Putamen (tissue), 1 donor: Measurements from ENCODE around the gene OSBPL3.

Source experiments
- DNase-seq: peaks from one replicate; pipeline ENCODE4 v3.0.0-alpha.2; 2016; ENCODE audit warnings: low spot score

Gene OSBPL3

DNA sequence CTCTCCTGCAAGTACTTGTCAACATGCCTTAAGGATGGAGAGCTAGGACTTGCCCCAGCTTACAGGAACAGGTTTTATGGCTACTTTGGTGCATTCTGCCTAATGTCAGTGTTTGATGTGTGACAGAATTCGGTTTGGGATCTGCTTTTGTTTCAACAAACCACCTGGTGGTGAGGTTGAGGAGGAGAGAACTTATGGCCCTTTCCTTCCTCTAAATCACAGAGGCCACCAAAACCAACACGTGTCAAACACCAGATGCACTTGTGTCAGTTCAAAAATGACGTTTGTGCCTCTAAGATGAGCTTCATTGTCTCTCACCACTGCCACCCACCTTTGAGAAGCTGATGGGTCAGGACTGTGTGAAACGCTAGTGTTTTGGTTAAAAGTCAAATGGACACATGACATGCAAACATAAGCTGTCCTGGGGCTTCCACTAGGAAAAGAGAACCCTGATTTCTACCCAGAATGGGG is 83.9 kb downstream of the OSBPL3 start:
- DNase-seq, result no peak

DNA sequence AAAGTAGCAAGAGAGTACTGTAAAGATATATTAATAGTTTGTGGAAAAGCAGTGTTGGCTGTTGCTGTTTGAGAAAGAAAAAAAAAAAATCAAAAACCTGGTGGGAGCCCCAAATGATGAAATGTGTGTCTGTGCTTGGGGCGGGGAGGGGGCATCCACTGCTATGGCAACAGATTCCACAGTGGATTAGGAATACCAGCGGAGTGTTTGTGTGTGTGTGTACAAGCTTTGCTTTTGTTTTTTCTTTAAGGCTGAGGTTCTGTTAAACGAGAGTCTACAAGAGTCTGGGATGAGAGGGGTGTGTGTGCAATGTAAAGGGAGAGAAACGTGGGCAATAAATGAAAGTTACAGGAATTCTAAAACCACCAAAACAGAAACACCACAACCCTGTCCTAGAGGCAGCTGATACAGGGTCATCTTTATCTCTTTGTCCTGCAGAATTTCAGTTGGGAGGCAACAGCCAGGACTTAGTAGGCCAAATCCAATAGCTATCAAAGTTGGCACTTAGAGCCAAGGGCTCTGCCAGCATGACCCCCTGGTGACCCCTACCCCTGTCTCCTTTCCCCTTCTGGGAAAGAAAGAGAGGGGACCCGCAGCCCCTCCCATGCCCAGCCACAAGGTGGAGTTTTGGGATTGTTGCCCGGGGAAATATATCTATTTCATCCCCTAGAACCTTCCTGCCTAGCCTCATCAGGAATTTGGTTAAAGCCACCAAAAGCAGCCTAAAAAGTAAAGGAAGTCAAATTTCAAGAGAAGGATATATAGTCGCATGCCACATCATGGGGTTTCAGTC is 85.4 kb downstream of the OSBPL3 start:
- DNase-seq, result no peak

DNA sequence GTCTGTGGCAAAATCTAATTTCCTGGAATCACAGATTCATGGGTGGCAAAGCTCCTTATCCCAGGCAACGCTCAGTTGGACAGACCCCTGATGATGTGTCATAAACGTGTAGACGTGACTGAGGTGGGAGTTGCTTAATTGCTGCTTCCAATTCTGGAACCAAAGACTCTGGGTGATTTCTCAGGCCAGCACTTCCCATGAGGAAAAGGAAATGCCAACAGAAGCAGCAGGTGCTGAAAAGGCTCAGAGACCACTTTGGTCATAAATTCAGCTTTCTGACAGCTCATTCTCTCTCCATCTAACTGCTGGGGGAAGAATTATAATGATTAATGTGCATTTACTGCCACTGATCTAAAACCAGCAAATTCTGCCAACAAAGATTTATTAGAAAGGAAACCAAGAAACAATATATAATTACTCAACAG is 88.7 kb downstream of the OSBPL3 start:
- DNase-seq, result no peak

DNA sequence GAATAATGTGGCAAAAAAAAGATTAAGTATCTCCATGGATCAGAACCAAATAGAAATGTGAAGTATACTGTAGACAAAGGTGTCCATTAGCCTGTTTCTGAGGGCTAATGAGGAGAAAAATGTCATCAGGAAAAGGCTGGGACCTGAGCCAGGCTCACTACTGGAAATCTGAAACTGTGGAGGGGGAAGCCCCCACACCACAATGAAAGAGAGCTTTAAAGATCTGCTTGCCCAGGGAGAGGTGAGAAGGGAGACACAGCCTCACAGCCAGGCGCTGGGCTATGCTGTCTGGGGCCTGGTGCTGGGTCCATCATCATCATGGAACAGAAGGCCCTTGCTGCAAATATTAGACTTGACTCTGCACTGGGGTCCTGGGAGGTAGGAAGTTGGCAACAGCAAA is 90.4 kb downstream of the OSBPL3 start:
- no peak for DNase-seq

DNA sequence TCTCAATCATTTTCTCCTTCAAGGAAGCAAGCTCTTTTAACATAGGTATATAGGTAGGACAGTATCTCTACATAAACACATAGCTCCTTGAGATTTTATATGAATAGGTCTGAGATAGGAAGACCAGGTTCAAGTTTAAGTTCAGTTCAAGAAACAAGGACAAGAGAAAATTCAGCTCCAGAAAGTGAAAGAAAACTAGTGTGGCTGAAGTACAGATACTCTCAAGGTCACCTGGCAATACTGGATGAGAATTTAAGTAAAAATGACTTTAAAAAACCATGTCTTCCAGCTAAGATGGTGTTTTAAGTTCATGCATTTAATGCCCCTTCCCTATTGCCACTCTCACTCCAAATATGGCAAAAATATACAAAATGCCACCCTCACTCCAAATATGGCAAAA is 91.3 kb downstream of the OSBPL3 start:
- DNase-seq, result no peak

DNA sequence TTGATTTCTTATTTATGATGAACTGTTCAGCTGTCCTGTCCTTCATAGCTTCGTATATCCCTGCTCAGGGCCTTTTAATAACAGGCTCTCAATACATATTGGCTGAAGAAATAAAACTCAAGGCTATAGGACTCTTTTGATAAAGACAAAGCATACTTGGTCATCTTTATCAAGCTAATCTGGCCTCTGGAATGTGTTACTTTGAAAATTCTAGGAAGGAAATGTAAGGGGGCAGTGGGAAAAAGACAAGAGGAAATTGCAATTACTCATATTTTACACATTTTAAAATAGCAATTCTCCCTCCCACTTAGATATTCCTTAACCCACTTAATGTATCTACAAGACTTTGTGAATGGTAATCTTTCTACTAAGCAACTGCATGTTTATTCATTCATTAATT is 94.3 kb downstream of the OSBPL3 start:
- no peak for DNase-seq

DNA sequence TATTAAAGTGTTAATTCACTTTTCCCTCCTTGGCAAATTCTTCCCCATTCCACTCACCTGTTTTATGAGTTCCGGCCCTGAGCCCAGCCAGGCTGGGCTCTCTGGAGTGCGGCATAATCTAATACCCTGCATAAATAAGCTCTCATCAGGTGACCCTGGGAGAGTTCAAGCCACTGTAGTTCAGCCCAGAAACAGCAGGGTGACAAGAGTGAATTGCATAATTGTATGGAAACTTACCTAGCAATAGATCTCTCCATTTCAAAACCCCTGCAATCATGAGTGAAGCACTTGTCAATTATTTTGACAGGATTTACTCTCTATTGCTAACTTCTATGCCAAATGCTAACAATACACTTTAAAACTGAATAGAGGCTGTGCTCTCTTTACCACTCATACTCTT is 94.7 kb downstream of the OSBPL3 start:
- no peak for DNase-seq

DNA sequence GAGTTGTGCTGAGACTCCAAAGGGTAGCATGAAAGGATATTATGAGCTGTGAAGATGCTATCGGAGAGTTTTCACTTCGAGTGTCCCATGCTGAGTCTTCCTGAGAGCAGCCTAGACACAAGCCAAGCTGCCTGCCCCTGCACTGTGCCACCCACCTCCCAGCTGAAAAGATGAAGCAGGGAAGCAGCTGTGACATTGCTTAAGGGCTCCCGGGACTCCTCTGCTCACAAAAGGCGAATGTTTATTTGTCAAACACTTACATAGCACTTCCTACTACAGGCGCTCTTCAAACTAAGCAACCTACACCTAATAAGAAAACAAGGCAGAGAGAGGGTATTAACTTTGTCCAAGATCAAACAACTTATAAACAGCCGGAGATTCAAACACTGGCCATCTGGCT is 95.6 kb downstream of the OSBPL3 start:
- no peak for DNase-seq

DNA sequence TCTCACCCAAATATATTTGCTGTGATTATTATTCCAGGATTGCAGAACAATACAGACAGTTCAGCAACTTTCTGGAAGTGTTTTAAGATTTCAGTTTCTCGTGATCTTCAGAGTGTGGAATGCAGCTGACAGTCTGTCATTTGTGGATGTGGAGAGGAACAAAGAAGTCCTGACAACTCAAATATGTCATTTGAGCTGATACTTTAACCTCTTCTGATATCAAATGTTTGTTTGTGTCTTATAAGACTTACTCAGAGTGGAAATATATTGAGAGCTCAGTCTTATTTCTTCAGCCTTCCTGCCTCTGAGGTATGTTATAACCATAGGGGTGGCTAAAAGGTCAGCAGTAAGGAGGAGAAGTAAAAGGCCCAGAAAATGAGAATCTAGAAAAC is 96.4 kb downstream of the OSBPL3 start:
- no peak for DNase-seq

DNA sequence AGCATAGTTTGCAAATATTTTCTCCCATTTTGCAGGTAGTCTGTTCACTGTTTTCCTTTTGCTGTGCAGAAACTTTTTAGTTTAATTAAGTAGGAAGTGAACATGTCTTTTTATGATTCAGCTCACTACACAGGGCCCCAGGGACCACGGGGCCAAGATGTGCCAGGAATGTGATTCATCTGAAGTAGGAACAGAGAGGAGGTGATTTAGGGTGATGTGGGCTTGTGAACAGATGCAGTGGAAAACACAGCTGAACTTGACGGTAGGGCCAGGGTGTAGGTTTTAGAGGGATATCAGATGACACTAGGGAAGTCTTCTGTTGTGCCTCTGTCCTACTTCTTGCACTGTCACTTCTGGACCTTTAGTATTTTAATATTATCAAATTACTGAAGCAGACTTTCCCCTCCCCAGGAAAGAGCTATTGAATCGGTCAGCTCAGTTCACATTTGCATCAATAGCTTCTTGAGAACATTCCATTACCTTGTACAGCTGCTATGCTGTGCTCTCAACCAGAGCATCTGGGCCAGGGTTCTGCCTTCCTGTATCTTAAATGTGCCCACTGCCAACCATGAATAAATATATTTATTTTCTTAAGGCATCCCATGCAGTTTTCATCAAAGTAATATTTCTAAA is 96.9 kb downstream of the OSBPL3 start:
- peak; percentile 29 for DNase-seq

DNA sequence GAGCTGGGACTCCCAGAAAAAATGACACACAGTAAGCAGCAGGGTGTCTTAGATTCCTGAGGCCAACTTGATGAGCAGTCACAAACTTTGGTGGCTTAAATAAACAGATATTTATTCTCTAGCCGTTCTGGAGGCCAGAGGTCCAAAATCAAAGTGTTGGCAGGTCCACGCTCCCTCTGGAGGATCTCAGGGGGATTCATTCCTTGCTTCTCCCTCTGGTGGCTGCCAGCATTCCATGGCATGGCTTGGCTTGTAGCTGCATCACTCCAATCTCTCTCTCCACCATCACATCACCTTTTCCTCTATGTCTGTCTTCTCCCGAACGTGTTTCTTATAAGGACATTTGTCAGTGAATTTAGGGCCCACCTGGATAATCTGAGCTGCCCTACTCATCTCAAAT is 98.4 kb downstream of the OSBPL3 start:
- no peak for DNase-seq

DNA sequence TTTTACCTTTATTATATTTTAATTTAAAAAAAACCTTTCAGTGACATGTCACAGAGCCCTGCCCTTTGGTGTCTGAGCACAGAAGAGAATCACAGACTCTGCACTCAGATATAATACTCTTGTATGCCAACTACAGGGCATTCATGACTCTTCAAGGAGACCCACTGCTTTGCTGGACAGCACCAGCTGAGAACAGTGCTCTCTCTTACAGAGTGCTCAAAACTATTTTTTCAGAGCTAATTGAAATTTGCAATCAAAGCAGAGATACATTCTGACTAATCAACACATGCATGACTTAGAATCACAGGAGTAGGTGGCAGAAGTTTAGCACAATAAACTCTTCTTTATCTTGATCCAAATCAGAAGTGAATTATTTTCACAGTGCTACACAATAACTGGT is 99.1 kb downstream of the OSBPL3 start:
- no peak for DNase-seq

DNA sequence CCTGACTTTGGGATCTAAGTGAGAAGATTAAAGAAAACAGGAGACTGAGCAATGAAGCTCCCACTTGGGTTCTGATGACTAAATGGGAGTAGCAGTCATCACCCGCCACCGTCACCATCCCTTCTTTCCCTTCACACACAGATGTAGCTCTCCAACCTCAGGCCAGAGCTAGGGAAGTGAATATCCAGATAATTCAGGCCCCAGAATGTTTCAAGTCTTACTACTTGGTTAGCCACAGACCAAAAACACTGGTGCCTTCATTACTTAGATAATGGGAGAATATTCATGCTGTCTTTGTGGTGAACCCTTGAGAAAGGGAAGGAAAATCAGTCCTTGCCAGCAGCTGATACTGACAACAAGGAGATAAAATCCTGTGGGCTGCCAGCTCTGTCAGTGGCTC is 100.7 kb downstream of the OSBPL3 start:
- DNase-seq, result no peak

DNA sequence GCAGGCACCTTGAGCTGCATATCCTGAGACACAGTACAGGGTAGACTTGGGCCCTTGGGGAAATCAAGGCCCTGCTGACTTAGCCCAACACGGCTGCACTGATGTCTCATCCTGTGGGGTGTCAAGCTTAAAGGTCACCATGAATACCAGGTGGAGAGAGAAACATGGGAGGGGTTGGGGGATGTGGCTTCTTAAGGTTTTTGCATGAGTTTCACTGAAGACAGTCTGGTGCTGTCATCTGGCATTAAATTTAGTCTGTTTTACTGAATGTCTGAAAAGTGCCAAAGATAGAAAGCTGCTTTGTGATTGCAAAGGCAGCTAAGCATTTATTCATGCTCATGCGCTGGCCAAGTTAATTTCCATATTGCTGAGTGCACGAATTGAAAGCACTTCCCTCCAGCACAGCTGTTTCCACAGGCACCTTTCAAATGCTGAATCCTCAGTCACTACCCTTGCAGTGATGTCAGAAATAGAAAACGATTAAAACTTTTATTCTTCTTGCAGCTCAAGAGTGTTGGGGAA is 102.1 kb downstream of the OSBPL3 start:
- peak; percentile 62 for DNase-seq

DNA sequence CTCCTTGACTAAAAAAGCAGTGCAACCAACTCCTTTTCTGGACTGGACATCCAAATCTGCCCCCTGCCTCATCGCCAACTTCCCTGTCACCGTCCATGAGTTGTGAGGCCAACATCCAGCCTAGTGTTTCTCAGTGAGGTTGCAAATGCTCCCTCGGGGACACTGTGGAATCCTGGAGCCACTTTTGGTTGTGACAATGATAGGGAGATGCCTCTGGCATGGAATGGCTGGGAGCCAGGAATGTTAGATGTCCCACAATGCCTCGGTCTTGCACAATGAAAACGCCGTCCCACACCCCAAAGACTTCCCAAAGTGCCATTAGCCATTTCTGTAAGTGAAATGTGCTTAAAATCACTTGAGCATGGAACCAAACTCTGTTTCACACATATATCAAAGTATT is 105.2 kb downstream of the OSBPL3 start:
- DNase-seq, result no peak

DNA sequence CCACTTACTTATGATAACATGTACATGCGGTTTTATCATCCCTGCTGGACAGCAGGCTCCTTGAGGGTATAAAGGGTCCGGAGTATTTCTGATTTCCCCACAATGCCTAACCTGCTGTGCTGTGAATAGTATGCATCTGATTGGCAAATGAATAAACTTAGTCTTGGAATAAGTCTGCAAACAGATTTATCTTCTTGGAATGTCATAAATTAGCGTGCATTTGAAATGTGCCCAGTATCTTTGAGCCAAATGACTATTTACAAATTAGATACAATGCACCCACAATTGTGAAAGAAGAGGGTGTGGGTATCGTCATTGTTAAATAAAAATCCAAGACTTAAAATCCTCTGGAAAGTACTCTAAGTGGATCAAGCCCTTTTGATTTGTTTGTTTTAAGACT is 106.0 kb downstream of the OSBPL3 start:
- DNase-seq, result no peak

DNA sequence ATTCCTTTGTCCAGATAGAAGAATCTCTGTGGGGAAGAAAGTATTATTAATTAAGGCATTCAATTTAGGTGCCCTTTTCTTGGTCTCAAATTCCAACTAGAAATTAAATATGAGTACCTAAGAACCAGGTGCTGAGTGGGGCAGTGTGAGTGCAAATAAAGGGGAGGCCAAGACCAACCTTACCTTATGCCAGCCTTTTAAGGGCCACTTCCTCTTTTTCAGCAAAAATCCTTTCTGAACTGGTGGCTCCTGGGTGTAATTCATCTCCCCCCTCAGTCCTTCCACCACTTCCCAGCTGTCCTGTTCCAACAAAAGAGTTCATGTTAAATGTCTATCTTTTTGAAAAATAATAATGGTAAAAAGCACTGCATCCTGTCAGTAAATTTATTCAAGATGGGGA is 108.2 kb downstream of the OSBPL3 start:
- no peak for DNase-seq

DNA sequence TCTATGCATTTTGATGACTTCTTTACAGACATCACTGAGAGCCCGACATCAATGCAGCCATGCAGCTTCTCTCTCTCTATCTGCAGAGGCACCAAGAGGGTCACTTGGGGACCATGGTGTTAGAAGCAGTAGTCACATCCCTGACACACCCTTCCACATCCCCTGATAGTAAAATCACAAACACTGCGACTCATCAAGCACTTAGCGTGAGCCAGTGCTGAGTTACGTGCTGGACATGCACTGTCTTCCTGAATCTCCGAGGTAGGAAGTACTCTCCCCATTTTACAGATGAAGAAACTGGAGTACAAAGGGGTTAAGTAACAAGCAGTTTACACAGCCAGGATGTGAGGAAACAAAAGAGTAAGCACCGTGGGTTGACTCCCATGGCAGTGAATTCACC is 109.2 kb downstream of the OSBPL3 start:
- DNase-seq, result no peak

DNA sequence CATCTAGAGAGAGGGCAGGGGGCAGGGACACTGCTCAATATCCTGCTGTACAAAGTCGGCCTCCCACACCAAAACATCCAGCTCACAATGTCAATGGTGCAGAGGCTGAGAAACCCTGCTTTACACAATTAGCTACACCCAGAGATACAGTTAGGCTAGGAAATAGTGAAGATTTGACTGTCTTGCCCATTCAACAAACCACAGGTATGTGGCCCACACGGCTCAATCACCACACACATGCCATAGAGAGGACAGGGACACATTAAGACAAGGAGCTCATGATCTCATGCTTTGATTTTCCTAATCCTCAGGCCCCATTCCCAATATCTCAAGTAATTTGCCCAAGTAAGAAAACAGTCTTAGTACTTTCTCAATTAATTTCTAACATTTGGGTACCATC is 110.4 kb downstream of the OSBPL3 start:
- DNase-seq, result no peak

DNA sequence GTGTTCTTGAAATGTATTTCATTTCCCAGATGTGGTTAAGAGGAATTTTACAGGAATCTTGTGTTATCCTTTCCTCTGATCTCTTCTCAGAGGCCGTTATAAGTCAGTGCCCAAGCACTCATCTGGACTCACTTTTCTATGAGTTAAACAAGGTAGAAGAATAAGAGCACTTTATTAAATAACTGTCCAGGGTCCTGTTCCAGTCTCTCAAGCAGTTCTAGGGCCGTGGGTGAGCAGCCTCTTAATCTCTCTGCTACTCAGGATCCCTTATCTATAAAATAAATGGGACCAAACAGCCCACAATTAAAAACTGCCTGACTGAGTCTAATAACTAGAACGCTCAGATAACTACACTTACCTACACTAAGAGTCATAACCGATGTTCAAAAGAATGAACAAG is 111.2 kb downstream of the OSBPL3 start:
- no peak for DNase-seq

DNA sequence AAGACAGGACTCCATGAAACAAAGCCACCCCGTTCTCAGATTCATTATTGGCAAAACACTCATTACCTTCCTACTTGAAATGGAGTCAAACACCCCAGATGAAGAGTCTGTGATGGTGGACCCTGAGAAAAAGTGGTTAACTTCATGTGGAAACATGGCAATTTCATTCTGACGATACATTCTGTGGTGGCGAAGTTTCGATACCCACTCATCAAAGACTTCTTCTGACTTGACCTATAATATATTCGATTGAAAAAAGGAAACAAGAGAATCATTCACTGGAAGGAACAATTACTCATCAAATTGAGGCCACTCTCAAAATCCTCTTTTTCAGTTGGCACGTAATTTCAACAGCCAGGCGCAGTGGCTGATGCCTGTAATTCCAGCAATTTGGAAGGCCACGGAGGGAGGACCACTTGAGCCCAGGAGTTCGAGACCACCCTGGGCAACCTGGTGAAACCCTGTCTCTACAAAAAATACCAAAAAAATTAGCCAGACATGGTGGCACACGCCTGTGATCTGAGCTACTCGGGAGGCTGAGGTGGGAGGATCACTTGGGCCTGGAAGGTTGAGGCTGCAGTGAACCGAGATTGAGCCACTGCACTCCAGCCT is 113.9 kb downstream of the OSBPL3 start:
- no peak for DNase-seq

DNA sequence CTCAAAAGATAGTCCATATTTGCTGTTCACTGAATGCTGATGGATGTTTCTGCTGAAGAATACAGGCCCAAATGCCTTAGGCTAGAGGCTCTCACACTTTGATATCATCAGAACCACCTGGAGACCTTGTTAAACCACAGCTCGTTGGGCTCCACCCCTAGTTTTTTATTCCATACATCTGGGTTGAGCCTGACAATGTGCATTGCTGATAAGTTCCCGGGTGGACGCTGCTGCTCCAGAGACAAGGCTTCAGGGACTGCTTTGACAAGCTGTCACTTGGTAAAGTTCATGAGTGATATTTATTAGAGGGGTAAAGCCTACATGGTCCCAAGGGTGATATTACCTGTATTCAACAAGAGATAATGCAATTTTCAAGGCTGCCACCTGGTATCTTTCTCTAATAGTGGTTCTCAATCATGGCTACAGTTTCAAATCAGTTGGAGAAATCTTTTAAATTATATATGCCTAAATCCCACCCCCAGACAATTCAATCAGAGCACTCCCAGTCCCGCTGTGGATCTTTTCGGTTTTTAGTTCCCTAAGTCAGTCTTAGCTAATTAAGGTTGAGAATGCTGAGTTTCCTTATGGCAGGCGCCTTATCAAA is 115.7 kb downstream of the OSBPL3 start:
- no peak for DNase-seq

DNA sequence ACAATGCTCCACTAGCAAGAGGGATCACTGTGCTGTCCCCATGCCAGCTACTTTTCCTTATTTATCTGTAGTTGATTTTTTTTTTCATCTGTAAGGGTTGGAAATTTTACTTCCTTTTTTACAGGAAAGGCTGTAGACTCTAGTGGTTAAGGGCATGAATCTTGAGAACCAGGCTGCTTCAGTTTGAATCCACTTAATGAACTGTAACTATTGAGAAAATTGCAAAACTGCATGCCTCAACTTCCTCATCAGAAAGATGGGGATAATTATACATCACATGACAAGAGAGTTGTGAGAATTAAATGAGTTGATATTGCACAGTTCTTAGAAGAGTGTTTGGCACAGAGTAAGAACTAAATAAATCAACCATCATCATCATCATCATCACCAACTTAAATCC is 116.4 kb downstream of the OSBPL3 start:
- DNase-seq, result no peak
